ENCODE results near the gene GPR89A. TPM values are rescaled to one million over a fixed set of nuclear protein-coding genes. Genes with fewer than 3 reads are reported as not detected.
"Not testable (repeated sequence)": the region's sequence is repeated elsewhere in the genome, so short reads cannot be mapped to it uniquely, and the experiment has no call there.

GPR89A gene
- total RNA-seq, 2 donors from 2014 or later = 33.9 to 34.5 TPM

DNA sequence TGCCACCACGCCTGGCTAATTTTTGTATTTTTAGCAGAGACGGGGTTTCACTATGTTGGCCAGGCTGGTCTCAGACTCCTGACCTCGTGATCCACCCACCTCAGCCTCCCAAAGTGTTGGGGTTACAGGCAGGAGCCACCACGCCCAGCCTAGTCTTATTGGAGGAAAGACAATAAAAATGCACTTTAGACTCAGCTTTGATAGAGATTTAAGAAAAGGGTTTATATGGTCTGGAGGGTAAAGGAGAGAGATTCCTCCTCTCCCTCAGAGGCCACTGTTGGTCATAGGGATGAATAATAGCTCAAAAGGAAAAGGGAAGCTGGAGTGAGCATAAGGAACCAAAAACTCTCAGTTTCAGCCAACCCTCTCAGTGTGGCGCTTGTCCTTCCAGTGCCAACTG is 8.4 kb upstream of the GPR89A start:
- H3K27ac ChIP-seq (ENCODE audit: low read depth, low read length); H3K9me3 Mint-ChIP-seq; DNase-seq; H3K27me3 Mint-ChIP-seq (ENCODE audit: insufficient read depth); H3K4me3 ChIP-seq (ENCODE audit: low read length); H3K27ac Mint-ChIP-seq; H3K27me3 ChIP-seq (ENCODE audit: control insufficient read depth, insufficient read depth, low read length, poor library complexity, severe bottlenecking); H3K36me3 ChIP-seq (ENCODE audit: control insufficient read depth, insufficient read depth, low read length); H3K9ac ChIP-seq (ENCODE audit: extremely low read depth, low read length, poor library complexity, severe bottlenecking); H3K4me1 ChIP-seq (ENCODE audit: control insufficient read depth, insufficient read depth, low read length); H3K36me3 Mint-ChIP-seq (ENCODE audit: low read depth); H3K4me3 Mint-ChIP-seq; H3K9me3 ChIP-seq (ENCODE audit: control insufficient read depth, low read length): not testable (repeated sequence)
- WGBS, 2 experiments (ENCODE audit: insufficient coverage in 1 of 2, insufficient read length in 1 of 2) = 92 to 97% methylated on average over 4 to 5 of the region's 5 CpGs
- peaks cover 10% of the 10 kb centered on the region for H3K4me1 Mint-ChIP-seq

DNA sequence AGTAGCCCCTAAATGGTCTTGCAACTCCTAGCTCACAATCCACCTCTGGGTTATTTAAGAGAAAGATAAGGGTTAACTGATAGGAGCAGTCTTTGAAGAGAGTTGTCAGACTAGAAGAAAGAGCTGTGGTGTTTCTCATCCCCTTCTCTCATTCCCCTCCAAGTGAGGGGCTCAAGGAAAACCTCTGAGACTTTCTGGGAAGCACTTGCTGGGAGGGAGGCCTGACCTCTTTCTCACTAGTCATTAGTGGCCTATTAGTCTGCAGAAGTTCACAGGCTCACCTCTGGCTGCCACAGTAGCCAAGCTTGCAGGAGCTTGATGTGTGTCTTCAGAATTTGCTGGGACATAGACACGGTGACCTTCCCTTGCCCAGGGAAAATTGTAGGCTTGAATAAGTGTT is 6.2 kb upstream of the GPR89A start:
- Histone ChIP-seq H3K9me3 (ENCODE audit: control insufficient read depth, low read length) (no peaks in the 10 kb centered on the region), H3K4me1 (ENCODE audit: control insufficient read depth, insufficient read depth, low read length) (no peaks in the 10 kb centered on the region), H3K27me3 (ENCODE audit: control insufficient read depth, insufficient read depth, low read length, poor library complexity, severe bottlenecking) (no peaks in the 10 kb centered on the region), H3K27ac (ENCODE audit: low read depth, low read length) (no peak overlapping the region), H3K4me3 (ENCODE audit: low read length) (no peak overlapping the region), H3K36me3 (ENCODE audit: control insufficient read depth, insufficient read depth, low read length) (no peaks in the 10 kb centered on the region), H3K9ac (ENCODE audit: extremely low read depth, low read length, poor library complexity, severe bottlenecking) (no peak overlapping the region)
- Mint-ChIP-seq H3K27ac (peak overlapping the region; percentile 66), H3K9me3 (no peaks in the 10 kb centered on the region), H3K4me1 (peaks cover 10% of the 10 kb centered on the region), H3K4me3 (no peak overlapping the region), H3K36me3 (ENCODE audit: low read depth) (no peaks in the 10 kb centered on the region), H3K27me3 (ENCODE audit: insufficient read depth) (no peaks in the 10 kb centered on the region)
- WGBS, 2 experiments (ENCODE audit: insufficient coverage in 1 of 2, insufficient read length in 1 of 2) = 100% methylated on average over 1 of the region's 1 CpG; no CpG with 5 or more reads in 1 of the 2 experiments
- TF ChIP-seq, protein P1, sequence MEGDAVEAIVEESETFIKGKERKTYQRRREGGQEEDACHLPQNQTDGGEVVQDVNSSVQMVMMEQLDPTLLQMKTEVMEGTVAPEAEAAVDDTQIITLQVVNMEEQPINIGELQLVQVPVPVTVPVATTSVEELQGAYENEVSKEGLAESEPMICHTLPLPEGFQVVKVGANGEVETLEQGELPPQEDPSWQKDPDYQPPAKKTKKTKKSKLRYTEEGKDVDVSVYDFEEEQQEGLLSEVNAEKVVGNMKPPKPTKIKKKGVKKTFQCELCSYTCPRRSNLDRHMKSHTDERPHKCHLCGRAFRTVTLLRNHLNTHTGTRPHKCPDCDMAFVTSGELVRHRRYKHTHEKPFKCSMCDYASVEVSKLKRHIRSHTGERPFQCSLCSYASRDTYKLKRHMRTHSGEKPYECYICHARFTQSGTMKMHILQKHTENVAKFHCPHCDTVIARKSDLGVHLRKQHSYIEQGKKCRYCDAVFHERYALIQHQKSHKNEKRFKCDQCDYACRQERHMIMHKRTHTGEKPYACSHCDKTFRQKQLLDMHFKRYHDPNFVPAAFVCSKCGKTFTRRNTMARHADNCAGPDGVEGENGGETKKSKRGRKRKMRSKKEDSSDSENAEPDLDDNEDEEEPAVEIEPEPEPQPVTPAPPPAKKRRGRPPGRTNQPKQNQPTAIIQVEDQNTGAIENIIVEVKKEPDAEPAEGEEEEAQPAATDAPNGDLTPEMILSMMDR (conservative IDR thresholded peaks at IDR 0.05) = no peak
- peak; percentile 63 for DNase-seq

DNA sequence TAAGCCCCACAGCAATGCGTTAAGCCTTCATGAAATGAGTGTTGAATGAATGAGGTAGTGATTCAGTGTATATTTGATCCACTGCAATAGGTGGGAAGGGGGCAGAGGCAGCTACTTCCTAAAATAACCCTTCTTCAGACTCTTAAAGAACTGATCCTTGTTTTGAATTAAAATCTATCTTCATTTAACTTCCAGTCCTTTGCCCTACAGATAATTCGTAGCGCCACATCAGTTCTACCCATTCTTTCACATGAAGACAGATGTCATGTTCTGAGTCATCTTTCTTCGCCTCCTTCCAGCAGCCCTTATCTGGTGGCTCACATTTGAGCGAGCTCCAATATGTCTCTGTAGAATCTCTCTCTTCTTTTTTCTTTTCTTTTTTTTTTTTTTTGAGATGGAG is 948 bp upstream of the GPR89A start:
- not testable (repeated sequence) for H3K36me3 ChIP-seq (ENCODE audit: control insufficient read depth, insufficient read depth, low read length); H3K27me3 Mint-ChIP-seq (ENCODE audit: insufficient read depth); H3K36me3 Mint-ChIP-seq (ENCODE audit: low read depth); H3K9me3 ChIP-seq (ENCODE audit: control insufficient read depth, low read length); DNase-seq; H3K27me3 ChIP-seq (ENCODE audit: control insufficient read depth, insufficient read depth, low read length, poor library complexity, severe bottlenecking); H3K9me3 Mint-ChIP-seq; H3K4me3 ChIP-seq (ENCODE audit: low read length); H3K4me3 Mint-ChIP-seq; H3K27ac ChIP-seq (ENCODE audit: low read depth, low read length); H3K27ac Mint-ChIP-seq; H3K9ac ChIP-seq (ENCODE audit: extremely low read depth, low read length, poor library complexity, severe bottlenecking); H3K4me1 ChIP-seq (ENCODE audit: control insufficient read depth, insufficient read depth, low read length); H3K4me1 Mint-ChIP-seq
- WGBS, 2 experiments (ENCODE audit: insufficient coverage in 1 of 2, insufficient read length in 1 of 2) = 100% methylated on average over 2 of the region's 5 CpGs; no CpG with 5 or more reads in 1 of the 2 experiments

DNA sequence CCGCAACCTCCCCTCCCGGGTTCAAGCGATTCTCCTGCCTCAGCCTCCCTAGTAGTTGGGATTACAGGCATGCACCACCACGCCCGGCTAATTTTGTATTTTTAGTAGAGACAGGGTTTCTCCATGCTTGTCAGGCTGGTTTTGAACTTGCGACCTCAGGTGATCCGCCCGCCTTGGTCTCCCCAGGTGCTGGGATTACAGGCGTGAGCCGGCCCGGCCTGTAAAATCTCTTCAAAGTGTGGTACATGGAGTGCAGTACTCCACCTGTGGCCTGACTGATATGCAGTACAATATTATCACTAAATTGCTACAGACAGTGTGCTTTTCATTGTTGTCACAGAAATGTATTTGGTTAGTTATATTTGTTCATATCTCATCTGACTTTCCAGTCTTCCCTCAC is 499 bp upstream of the GPR89A start:
- not testable (repeated sequence) for H3K27ac Mint-ChIP-seq; H3K27me3 ChIP-seq (ENCODE audit: control insufficient read depth, insufficient read depth, low read length, poor library complexity, severe bottlenecking); H3K36me3 Mint-ChIP-seq (ENCODE audit: low read depth); H3K4me3 Mint-ChIP-seq; H3K4me1 Mint-ChIP-seq; H3K36me3 ChIP-seq (ENCODE audit: control insufficient read depth, insufficient read depth, low read length); H3K9me3 Mint-ChIP-seq; H3K9me3 ChIP-seq (ENCODE audit: control insufficient read depth, low read length); H3K4me1 ChIP-seq (ENCODE audit: control insufficient read depth, insufficient read depth, low read length); DNase-seq; H3K9ac ChIP-seq (ENCODE audit: extremely low read depth, low read length, poor library complexity, severe bottlenecking); H3K27ac ChIP-seq (ENCODE audit: low read depth, low read length); H3K27me3 Mint-ChIP-seq (ENCODE audit: insufficient read depth); H3K4me3 ChIP-seq (ENCODE audit: low read length)
- 93% methylated on average over 3 of the region's 11 CpGs; no CpG with 5 or more reads in 1 of the 2 experiments for WGBS, 2 experiments (ENCODE audit: insufficient coverage in 1 of 2, insufficient read length in 1 of 2)

DNA sequence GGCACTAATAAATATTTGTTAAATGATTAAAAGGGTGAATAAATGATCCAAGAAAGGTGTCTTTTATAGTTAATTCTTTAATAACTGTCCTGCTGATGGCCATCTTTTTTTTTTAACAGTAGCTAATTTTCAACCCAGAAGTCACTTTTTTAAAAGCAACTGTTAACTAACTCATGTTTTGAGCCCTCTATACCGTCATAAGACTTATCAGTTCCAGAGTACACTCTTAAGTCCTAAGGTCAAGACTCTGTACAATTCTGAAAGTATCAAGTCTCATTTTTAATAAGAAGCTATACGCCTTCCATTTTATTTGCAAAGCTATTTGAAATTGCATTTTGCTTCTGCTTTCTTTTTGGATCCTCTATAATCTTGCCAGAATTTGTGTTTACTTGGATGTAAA is 3.0 kb downstream of the GPR89A start:
- H3K4me1 ChIP-seq (ENCODE audit: control insufficient read depth, insufficient read depth, low read length); H3K27ac ChIP-seq (ENCODE audit: low read depth, low read length); H3K27ac Mint-ChIP-seq; H3K4me3 ChIP-seq (ENCODE audit: low read length); H3K36me3 Mint-ChIP-seq (ENCODE audit: low read depth); H3K27me3 ChIP-seq (ENCODE audit: control insufficient read depth, insufficient read depth, low read length, poor library complexity, severe bottlenecking); DNase-seq; H3K27me3 Mint-ChIP-seq (ENCODE audit: insufficient read depth); H3K36me3 ChIP-seq (ENCODE audit: control insufficient read depth, insufficient read depth, low read length); H3K4me3 Mint-ChIP-seq; H3K9me3 Mint-ChIP-seq; H3K9ac ChIP-seq (ENCODE audit: extremely low read depth, low read length, poor library complexity, severe bottlenecking); H3K4me1 Mint-ChIP-seq; H3K9me3 ChIP-seq (ENCODE audit: control insufficient read depth, low read length): not testable (repeated sequence)
- WGBS, 2 experiments (ENCODE audit: insufficient coverage in 1 of 2, insufficient read length in 1 of 2) = 89 to 93% methylated on average over 1 of the region's 2 CpGs

DNA sequence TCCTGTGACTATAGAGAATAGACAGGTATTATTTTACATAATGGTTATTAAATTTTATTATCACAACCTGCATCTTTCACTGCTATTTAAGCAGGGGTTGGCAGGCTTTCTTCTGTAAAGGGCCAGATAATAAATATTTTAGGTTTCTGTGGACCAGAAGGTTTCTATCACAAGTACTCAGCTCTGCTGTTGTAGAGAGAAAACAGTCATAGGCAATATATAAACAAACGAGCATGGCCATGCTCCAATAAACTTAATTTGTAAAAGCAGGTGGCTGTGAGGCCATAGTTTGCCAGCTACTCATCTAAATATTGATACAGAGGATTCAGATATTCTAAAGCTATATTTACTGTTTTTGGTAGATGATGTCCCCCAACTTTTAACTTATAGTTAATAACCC is 12.3 kb downstream of the GPR89A start:
- not testable (repeated sequence) for H3K27me3 Mint-ChIP-seq (ENCODE audit: insufficient read depth); H3K4me3 Mint-ChIP-seq; H3K9me3 Mint-ChIP-seq; DNase-seq; H3K9me3 ChIP-seq (ENCODE audit: control insufficient read depth, low read length); H3K27ac ChIP-seq (ENCODE audit: low read depth, low read length); H3K36me3 Mint-ChIP-seq (ENCODE audit: low read depth); H3K27me3 ChIP-seq (ENCODE audit: control insufficient read depth, insufficient read depth, low read length, poor library complexity, severe bottlenecking); H3K4me1 Mint-ChIP-seq; H3K9ac ChIP-seq (ENCODE audit: extremely low read depth, low read length, poor library complexity, severe bottlenecking); H3K4me3 ChIP-seq (ENCODE audit: low read length); H3K27ac Mint-ChIP-seq; H3K36me3 ChIP-seq (ENCODE audit: control insufficient read depth, insufficient read depth, low read length); H3K4me1 ChIP-seq (ENCODE audit: control insufficient read depth, insufficient read depth, low read length)
- 100% methylated on average over 1 of the region's 1 CpG; no CpG with 5 or more reads in 1 of the 2 experiments for WGBS, 2 experiments (ENCODE audit: insufficient coverage in 1 of 2, insufficient read length in 1 of 2)

DNA sequence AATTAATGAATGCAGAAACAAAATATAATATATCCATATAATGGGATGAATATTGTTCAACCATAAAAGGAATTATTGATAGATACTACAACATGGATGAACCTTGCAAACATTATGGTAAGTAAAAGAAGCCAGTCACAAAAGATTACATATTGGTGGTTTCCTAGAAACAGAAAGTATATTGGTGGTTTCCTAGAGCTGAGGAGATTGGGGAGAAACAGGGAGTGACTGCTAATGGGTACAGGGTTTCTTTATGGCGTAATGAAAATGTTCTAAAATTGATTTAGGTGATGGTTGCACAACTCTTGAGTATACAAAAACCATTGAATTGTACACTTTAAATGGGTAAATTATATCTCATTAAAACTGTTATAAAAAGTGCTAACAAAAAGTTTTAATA is 14.4 kb downstream of the GPR89A start:
- not testable (repeated sequence) for H3K27ac Mint-ChIP-seq; H3K4me1 ChIP-seq (ENCODE audit: control insufficient read depth, insufficient read depth, low read length); H3K4me1 Mint-ChIP-seq; H3K27me3 ChIP-seq (ENCODE audit: control insufficient read depth, insufficient read depth, low read length, poor library complexity, severe bottlenecking); H3K9ac ChIP-seq (ENCODE audit: extremely low read depth, low read length, poor library complexity, severe bottlenecking); DNase-seq; H3K36me3 Mint-ChIP-seq (ENCODE audit: low read depth); H3K9me3 ChIP-seq (ENCODE audit: control insufficient read depth, low read length); H3K27me3 Mint-ChIP-seq (ENCODE audit: insufficient read depth); H3K36me3 ChIP-seq (ENCODE audit: control insufficient read depth, insufficient read depth, low read length); H3K9me3 Mint-ChIP-seq; H3K4me3 Mint-ChIP-seq; H3K4me3 ChIP-seq (ENCODE audit: low read length); H3K27ac ChIP-seq (ENCODE audit: low read depth, low read length)
- no CpG with 5 or more reads among the region's 1 CpG for WGBS, 2 experiments (ENCODE audit: insufficient coverage in 1 of 2, insufficient read length in 1 of 2)
